ENCODE measurements around the gene TBC1D13.

The TBC1D13 gene

DNA sequence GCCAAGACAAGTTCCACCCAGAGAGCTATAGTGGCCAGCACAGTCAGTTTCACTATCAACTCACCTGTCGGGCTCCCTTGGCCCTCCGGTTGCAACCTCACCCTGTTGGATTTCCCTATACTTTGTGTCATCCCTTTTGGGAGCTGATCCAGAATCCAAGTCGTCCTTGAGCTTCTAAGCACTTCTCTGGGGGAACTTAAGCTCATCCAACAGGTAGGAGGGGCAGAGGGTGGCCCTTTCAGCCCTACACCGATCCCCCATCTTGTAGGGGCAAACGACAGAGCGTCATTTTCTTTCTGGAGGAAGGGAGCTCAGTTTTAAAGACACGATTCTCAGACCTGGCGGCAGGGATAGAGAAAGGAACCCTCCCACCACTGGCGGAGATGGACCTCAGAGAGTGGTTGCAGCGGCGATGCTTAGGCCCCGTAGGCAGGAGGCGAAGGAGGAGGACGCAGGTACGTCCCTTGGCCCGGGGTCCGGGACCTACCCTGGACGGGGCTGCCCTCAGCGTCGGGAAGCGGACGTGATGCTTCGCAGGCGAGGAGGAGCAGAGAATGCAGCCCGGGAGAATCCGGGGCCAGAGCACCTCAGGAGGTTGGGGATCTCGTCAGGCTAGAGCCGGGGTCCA is 15.8 kb upstream of the TBC1D13 start:
- no peaks in the 10 kb centered on the region for H4K20me1 ChIP-seq (ENCODE audit: insufficient read depth, low read length)
- no peaks in the 10 kb centered on the region for H3K36me3 ChIP-seq (ENCODE audit: insufficient read depth, low read length)
- no peaks in the 10 kb centered on the region for H3K27me3 ChIP-seq (ENCODE audit: insufficient read depth, low read length)
- H3K9ac ChIP-seq (ENCODE audit: low read length), result peak overlapping the region; percentile 87
- H3K27ac ChIP-seq (ENCODE audit: low read depth, low read length, poor library complexity, severe bottlenecking), result peak overlapping the region; percentile 52
- H3K4me1 ChIP-seq (ENCODE audit: insufficient read depth, low read length, severe bottlenecking), result peaks cover 21% of the 10 kb centered on the region
- H3K4me3 ChIP-seq (ENCODE audit: low read depth, low read length, poor library complexity, severe bottlenecking), result peak overlapping the region; percentile 90
- TF ChIP-seq, protein P1, sequence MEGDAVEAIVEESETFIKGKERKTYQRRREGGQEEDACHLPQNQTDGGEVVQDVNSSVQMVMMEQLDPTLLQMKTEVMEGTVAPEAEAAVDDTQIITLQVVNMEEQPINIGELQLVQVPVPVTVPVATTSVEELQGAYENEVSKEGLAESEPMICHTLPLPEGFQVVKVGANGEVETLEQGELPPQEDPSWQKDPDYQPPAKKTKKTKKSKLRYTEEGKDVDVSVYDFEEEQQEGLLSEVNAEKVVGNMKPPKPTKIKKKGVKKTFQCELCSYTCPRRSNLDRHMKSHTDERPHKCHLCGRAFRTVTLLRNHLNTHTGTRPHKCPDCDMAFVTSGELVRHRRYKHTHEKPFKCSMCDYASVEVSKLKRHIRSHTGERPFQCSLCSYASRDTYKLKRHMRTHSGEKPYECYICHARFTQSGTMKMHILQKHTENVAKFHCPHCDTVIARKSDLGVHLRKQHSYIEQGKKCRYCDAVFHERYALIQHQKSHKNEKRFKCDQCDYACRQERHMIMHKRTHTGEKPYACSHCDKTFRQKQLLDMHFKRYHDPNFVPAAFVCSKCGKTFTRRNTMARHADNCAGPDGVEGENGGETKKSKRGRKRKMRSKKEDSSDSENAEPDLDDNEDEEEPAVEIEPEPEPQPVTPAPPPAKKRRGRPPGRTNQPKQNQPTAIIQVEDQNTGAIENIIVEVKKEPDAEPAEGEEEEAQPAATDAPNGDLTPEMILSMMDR (IDR thresholded peaks at IDR 0.05; ENCODE audit: low read length), result no peak
- no peak for TF ChIP-seq EZH2 (IDR thresholded peaks at IDR 0.05; ENCODE audit: borderline replicate concordance, low read length)
- H3K9me3 ChIP-seq (ENCODE audit: low read length), result peaks cover 3% of the 10 kb centered on the region; the same call in 1 of the 2 replicates
- H3F3A ChIP-seq (ENCODE audit: insufficient read depth, low read length), result no peaks in the 10 kb centered on the region
- no peaks in the 10 kb centered on the region for H3K9me2 ChIP-seq (ENCODE audit: low read depth, low read length)
- H3K4me2 ChIP-seq (ENCODE audit: low read length), result peak overlapping the region; percentile 99
- no peaks in the 10 kb centered on the region for H3K79me2 ChIP-seq (ENCODE audit: insufficient read depth, low read length)
- H2AFZ ChIP-seq (ENCODE audit: low read length), result no peak overlapping the region

DNA sequence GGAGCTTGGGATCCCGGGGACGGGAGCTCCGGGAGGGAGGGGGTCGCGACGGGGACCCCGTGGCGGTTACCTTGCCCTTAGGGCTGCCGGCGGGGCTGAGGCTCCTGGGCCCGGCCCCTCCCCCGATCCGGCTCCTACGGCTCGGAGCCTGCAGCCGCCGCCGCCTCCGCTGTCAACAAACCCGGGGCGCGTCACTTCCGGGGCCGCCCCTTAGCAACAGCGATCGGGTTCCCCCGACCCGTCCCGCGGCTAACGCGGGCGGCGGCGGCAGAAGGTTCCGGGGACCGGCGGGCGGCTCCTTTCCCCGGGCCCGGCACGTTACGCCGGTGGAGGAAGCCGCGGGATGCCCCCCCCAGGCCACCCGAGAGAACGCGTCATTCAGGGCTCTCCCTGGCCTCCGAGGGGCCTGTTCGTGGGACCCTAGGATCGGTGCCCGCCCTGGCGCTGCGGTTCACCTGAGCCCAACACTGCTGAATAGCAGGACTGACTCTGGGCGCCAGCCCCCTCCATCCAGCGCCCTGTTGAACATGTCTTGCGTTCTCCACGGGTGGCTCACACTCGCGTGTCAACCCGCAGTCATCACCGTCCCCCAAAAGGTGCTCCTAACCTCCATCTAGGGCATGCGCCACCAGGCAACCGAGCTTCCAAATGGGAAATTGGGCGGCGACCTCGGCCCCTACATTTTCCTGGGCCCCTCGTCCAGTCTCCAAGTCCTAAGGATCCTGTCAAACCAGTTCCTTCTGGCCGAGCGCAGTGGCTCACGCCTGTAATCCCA is 15.1 kb upstream of the TBC1D13 start, which contains the start of gene ZER1:
Gene ZER1, minus strand, starts transcription at position 183 of the 775 bp plus-strand sequence. CDS start 16,362 bp downstream, outside the sequence.
- Histone ChIP-seq H3K4me2 (ENCODE audit: low read length) (peak within 1 kb of the TSS; percentile 99), H3K4me3 (ENCODE audit: low read depth, low read length, poor library complexity, severe bottlenecking) (peak within 1 kb of the TSS; percentile 90), H3K4me1 (ENCODE audit: insufficient read depth, low read length, severe bottlenecking) (peaks cover 21% of the 10 kb centered on the region), H3K79me2 (ENCODE audit: insufficient read depth, low read length) (no peaks in the 10 kb centered on the region), H3K9me2 (ENCODE audit: low read depth, low read length) (no peaks in the 10 kb centered on the region), H3F3A (ENCODE audit: insufficient read depth, low read length) (no peaks in the 10 kb centered on the region), H3K9me3 (ENCODE audit: low read length) (peaks cover 3% of the 10 kb centered on the region; the same call in 1 of the 2 replicates), H3K27ac (ENCODE audit: low read depth, low read length, poor library complexity, severe bottlenecking) (peak within 1 kb of the TSS; percentile 80), H3K36me3 (ENCODE audit: insufficient read depth, low read length) (no peaks in the 10 kb centered on the region), H4K20me1 (ENCODE audit: insufficient read depth, low read length) (no peaks in the 10 kb centered on the region), H3K27me3 (ENCODE audit: insufficient read depth, low read length) (no peaks in the 10 kb centered on the region), H3K9ac (ENCODE audit: low read length) (peak within 1 kb of the TSS; percentile 87), H2AFZ (ENCODE audit: low read length) (peak within 1 kb of the TSS; percentile 87; the same call in 1 of the 2 replicates)
- TF ChIP-seq EZH2 (IDR thresholded peaks at IDR 0.05; ENCODE audit: borderline replicate concordance, low read length), result no peak
- TF ChIP-seq, protein P1 (IDR thresholded peaks at IDR 0.05; ENCODE audit: low read length), result no peak

DNA sequence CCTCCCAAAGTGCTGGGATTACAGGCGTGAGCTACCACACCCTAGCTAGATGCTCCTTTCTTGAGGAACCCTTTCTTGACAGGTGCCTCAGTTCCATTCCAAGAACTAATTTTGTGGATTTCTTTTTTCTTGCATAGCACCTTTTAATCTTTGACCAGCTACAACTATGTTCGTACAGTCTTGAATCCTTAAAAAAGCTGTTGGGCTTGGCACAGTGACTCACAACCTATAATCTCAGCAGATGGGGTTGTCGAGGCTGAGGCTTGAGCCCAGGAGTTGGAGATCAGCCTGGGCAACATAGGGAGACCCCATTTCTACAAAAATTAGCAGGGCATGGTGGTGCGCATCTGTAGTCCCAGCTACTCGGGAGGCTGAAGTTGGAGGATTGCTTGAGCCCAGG is 14.0 kb upstream of the TBC1D13 start:
- Histone ChIP-seq H3K9me3 (ENCODE audit: low read length) (peaks cover 3% of the 10 kb centered on the region; the same call in 1 of the 2 replicates), H3K4me2 (ENCODE audit: low read length) (no peak overlapping the region), H2AFZ (ENCODE audit: low read length) (no peak overlapping the region), H3K4me3 (ENCODE audit: low read depth, low read length, poor library complexity, severe bottlenecking) (no peak overlapping the region), H3K4me1 (ENCODE audit: insufficient read depth, low read length, severe bottlenecking) (peaks cover 21% of the 10 kb centered on the region), H3K36me3 (ENCODE audit: insufficient read depth, low read length) (no peaks in the 10 kb centered on the region), H3F3A (ENCODE audit: insufficient read depth, low read length) (no peaks in the 10 kb centered on the region), H3K79me2 (ENCODE audit: insufficient read depth, low read length) (no peaks in the 10 kb centered on the region), H3K9ac (ENCODE audit: low read length) (no peak overlapping the region), H3K27me3 (ENCODE audit: insufficient read depth, low read length) (no peaks in the 10 kb centered on the region), H3K27ac (ENCODE audit: low read depth, low read length, poor library complexity, severe bottlenecking) (no peak overlapping the region), H3K9me2 (ENCODE audit: low read depth, low read length) (no peaks in the 10 kb centered on the region), H4K20me1 (ENCODE audit: insufficient read depth, low read length) (no peaks in the 10 kb centered on the region)
- TF ChIP-seq, protein P1 (IDR thresholded peaks at IDR 0.05; ENCODE audit: low read length), result no peak
- no peak for TF ChIP-seq EZH2 (IDR thresholded peaks at IDR 0.05; ENCODE audit: borderline replicate concordance, low read length)

Data from OCI-LY1 (cell line).